Raji (cell line): ENCODE measurements around the gene TRAM2.

Experiments used
- POLR2A ChIP-seq: IDR thresholded peaks from 2 replicates; pipeline ENCODE4 v1.6.1; 2011; ENCODE audit warnings: low read depth, low read length, control low read depth; ENCODE audit not compliant: insufficient read depth

Gene TRAM2

DNA sequence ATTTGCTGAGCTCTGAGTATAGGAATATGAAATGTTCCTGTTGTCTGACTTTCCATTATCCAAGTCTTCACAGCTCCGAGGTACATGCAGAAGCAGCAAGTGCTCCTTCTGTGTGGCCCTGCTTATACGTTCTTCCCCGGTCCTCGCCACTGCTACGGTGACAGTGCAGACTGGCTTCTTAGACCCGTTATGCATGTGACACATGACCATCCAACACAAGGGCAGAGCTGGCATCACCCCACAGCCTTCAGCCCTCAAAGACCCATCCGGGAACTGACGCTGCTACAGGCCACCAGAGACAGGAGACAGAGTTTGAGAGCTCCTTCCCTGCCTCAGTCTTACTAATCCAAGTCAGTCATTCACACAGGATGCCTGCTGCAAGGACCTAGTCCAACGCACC lies 70.4 kb downstream of the TRAM2 start:
- TF ChIP-seq POLR2A: no peak

DNA sequence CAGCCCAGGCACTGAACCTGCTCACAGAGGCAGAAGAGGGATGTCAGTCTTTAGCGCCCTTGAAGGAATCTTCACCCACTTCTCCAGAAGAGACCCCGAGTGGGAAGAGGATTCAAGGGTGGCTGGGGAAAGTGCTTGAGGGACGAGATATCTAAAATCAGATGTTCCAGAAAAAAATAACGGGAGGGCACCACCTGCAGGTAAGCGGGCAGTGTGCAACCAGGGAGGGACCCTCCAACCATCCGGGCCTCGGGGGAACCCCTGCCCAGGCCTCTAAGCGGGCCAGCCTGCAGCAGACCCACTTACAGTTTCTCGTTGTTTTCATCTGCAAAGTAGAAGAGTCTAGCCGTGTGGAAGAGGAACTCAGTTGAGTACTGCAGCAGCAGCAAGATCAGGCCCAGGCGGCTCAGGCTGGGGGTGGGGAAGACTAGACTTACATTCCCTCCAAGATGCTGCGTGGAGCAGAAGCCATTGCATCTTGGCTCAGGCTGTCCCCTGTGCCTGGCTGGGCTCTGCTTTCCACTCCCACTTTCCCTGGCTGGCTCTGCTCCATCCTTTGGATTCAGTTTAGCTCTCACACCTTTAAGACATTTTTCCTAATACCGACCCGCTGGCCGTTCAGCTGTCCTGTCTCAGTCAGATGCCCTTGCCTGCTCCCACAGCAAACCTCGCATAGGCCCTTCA lies 71.0 kb downstream of the TRAM2 start:
- TF ChIP-seq POLR2A: no peak

- TF ChIP-seq POLR2A: no peak
Observed at GRCh38 chr6:52504782-52505136, 72.1 kb downstream of the TRAM2 start.

- TF ChIP-seq POLR2A: no peak
Observed at GRCh38 chr6:52503851-52504781, 72.7 kb downstream of the TRAM2 start.

DNA sequence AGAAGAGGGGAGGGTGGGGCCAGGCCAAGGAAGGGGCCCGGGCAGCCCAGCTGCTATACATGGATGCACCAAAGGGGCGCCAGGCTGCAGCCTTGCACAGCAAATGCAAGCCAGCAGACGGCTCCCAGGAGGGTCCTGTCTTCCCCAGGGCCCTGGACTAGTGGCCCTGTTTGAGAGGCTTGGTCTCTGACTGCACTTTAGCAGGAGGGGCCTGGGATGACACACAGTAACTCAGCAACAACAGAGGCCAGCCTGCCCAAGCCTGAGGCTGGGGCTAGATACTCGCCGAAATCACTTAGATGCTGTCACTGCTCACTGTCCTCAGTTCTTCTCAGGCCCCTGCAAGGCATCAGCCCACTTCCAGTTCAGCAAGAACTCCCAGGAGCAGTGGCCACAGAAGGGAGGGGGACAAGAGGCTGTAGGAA lies 73.5 kb downstream of the TRAM2 start:
- TF ChIP-seq POLR2A: no peak

DNA sequence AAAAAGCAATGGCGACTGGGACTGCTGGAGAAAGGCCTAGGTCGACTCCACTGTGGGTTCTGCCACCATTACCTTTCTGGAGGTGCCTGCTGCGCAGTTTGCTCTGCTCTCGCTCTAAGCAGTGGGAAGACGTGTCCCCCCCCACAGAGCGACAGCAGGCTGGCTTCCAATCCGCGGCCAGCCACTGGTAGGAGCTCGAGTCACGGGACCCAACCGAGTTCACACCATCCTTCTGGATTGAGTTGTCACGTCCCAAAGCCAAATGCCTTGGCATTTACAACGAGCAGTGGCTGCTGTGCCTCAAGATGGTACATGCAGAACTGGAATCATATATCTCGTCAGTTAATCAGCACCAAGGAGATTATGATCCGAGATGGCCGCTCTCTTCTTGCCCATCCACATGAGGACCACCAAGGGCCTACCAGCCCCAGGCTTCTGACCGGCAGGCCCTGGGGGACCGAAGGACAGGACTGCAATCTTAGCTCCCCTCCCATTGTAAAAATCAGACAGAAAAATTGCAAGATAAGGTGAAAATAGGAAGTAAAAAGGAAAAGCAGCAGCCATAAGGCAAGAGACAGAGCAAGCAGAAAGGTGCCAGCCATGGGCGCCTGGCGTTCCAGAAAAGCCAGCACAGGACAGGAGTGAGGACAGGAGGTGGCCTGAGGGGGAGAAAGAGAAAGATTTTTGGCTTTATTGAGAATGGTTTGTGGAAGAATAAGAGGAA lies 74.4 kb downstream of the TRAM2 start:
- TF ChIP-seq POLR2A: no peak

GRCh38 chr6:52500238-52501129 lies 76.4 kb downstream of the TRAM2 start:
- no peak for TF ChIP-seq POLR2A

- TF ChIP-seq POLR2A: no peak
Observed at GRCh38 chr6:52499681-52500236, 77.1 kb downstream of the TRAM2 start.

GRCh38 chr6:52499026-52499425 lies 77.8 kb downstream of the TRAM2 start:
- no peak for TF ChIP-seq POLR2A

- TF ChIP-seq POLR2A: no peak
Observed at GRCh38 chr6:52498538-52499017, 78.3 kb downstream of the TRAM2 start.

DNA sequence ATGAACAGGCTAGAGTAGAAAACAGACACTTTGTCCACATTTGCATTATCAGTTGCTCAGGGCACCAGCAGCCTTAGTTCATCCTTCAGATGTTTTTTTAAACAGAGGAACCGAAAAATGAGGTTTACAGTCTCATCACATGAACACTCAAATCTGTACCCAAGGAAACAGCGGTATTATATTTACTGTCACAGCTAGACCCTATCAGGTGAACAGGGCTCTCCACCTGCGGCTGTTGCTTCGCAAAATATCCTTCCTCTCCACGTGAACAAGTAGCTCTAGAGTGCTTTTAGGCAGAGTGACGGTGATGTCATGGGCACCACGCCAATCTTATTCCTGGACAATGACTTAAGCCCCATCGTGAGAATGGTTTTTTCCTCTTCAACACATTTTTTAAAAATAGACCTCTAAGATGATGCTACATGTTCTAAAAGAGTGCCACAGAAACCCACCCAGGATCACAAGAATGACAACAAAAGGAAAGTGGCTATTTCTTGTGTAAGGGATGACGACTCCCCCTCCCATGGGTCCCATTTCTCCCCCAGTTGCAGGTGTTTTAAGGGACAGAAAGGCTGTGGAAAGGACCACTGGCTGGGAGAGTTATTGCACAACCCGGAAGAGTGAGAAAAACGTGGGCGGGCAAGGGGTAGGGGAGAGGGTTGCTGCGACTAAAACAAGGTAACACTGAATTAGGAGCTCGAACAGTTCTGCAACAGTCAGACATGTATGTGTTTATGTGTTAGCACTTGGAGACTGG lies 79.0 kb downstream of the TRAM2 start:
- no peak for TF ChIP-seq POLR2A

DNA sequence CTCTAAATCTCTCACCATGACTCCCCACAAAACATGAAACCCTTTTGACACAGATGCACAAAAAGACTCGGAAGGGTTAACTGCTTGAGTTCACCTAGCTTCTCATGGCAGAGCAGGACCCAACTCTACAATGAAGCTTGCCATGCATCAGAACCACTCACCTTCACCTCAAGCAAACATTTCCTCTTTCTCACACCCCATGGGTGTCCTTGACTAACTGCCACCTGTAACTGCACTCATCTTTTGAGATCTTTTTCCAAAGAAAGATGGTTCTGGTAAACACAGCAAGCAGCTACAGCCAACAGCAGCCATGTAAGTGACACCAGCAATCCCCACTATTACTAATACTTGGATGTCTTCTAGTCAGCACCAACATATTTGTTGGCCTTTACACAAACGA lies 80.2 kb downstream of the TRAM2 start:
- TF ChIP-seq POLR2A: no peak

- TF ChIP-seq POLR2A: no peak
Observed at GRCh38 chr6:52495922-52496321, 80.9 kb downstream of the TRAM2 start.

DNA sequence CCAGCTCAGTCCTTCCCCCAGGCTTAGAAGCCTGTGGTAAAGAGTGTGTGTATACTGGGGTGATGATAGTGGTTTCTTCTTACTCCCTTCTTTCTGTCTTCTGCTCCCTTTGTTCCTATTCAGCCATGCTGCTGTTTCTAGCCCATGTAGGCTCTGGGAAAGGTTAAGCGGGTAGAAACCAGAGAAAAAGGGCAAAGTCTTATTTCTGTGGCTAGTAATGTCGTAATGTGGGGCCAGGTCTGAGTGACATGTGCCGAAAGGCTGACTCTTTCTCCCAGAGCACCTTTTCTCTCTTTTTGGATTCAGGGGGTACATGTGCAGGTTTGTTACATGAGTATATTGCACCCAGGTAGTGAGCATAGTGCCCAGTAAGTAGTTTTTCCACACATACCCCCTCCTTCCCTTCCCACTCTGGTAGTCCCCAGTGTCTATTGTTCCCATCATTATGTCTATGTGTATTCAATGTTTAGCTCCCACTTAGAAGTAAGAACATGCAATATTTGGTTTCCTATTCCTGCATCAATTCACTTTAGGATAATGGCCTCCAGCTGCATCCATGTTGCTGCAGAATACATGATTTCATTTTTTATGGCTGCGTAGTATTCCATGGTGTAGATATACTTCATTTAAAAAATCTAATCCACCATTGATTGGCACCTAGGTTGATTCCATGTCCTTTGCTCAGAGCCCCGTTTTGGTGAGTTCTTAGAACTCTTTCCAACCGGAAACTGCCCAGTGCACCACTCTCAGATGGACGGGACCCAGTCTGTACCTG lies 82.4 kb downstream of the TRAM2 start:
- no peak for TF ChIP-seq POLR2A
